ENCODE data around the gene PHC1.
"Not testable (repeated sequence)": the region's sequence is repeated elsewhere in the genome, so short reads cannot be mapped to it uniquely, and the experiment has no call there.

The PHC1 gene

DNA sequence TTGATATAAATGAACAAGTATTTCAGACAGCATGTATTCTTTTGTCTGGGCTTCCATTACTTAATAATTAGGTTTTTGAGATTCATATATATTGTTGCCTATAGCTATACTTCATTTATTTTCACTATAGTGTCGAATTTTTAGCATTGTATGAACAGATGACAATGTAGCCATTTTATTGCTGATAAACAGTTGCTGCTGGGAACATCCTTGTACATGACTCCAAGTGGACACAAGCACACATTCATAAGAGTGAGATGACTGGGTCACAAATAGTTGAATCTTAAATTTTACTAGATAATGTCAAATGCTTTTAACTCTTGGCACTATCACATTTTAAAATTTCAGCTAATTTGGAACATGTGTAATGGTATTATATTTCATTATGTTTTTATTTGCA is 19.3 kb upstream of the PHC1 start:
- H2BK15ac ChIP-seq (ENCODE audit: low read depth, poor library complexity, severe bottlenecking): no peak overlapping the region
- no peak overlapping the region for H2AK5ac ChIP-seq (ENCODE audit: low read length, severe bottlenecking)
- H3K9me3 ChIP-seq (ENCODE audit: control insufficient read depth, low read length): no peaks in the 10 kb centered on the region
- no peaks in the 10 kb centered on the region for H3K79me1 ChIP-seq (replicated peaks; ENCODE audit: low read length, poor library complexity, severe bottlenecking)
- no peak overlapping the region for H3K27ac ChIP-seq (ENCODE audit: low read length, poor library complexity, severe bottlenecking)
- no peak overlapping the region for H2AFZ ChIP-seq (ENCODE audit: low read depth, low read length)
- no peak overlapping the region for H2BK120ac ChIP-seq (ENCODE audit: low read depth, low read length)
- H2BK5ac ChIP-seq (ENCODE audit: low read depth, low read length, poor library complexity, severe bottlenecking): no peak overlapping the region
- no peak overlapping the region for H3K4me3 ChIP-seq (ENCODE audit: insufficient read depth in 1 of 2, low read depth in 1 of 2, low read length in 2 of 2)
- DNase-seq: no peak
- H3K9ac ChIP-seq (ENCODE audit: low read length): no peak overlapping the region
- no peak overlapping the region for H4K8ac ChIP-seq (ENCODE audit: low read length)
- H3K4me2 ChIP-seq (ENCODE audit: low read length, poor library complexity, severe bottlenecking): no peak overlapping the region
- no peak overlapping the region for H3K14ac ChIP-seq (ENCODE audit: low read length in 2 of 2)
- WGBS: no CpG with 5 or more reads among the region's 1 CpG
- H3K18ac ChIP-seq (ENCODE audit: low read depth in 1 of 2, low read length in 2 of 2): no peak overlapping the region
- H3K36me3 ChIP-seq (ENCODE audit: control insufficient read depth in 1 of 2, insufficient read depth in 2 of 2, low read depth in 1 of 2, low read length in 2 of 2): no peaks in the 10 kb centered on the region
- no peaks in the 10 kb centered on the region for H3K4me1 ChIP-seq (ENCODE audit: control insufficient read depth, insufficient read depth, low read depth, low read length)
- H2BK12ac ChIP-seq (ENCODE audit: low read length in 2 of 2): no peak overlapping the region
- no peak overlapping the region for H3K4ac ChIP-seq (ENCODE audit: low read depth in 1 of 2, low read length in 2 of 2)
- H3K23ac ChIP-seq (ENCODE audit: low read length in 2 of 2): no peak overlapping the region
- H4K91ac ChIP-seq (ENCODE audit: low read length): no peak overlapping the region
- H3K27me3 ChIP-seq (ENCODE audit: control insufficient read depth in 1 of 2, insufficient read depth in 1 of 2, low read length in 2 of 2): peaks cover 0 to 4% of the 10 kb centered on the region in 2 experiments

DNA sequence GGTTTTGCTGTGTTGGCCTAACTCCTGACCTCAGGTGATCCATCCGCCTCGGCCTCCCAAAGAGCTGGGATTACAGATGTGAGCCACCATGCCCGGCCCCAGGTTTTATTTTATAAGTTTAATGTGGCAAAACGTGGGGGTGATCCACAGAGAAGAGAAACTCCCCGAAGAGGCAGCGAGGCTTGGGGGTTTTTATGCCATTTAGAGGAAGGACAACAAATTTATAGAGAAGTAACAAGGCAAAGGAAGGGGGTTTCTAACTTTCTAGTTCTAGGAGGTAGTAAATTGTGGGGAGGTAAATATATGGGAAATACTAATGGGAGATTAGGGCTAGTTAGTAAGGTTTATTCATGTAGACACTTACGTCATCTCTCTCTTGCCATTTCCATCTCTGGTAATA is 17.2 kb upstream of the PHC1 start:
- H3K79me1 ChIP-seq (replicated peaks; ENCODE audit: low read length, poor library complexity, severe bottlenecking): no peaks in the 10 kb centered on the region

DNA sequence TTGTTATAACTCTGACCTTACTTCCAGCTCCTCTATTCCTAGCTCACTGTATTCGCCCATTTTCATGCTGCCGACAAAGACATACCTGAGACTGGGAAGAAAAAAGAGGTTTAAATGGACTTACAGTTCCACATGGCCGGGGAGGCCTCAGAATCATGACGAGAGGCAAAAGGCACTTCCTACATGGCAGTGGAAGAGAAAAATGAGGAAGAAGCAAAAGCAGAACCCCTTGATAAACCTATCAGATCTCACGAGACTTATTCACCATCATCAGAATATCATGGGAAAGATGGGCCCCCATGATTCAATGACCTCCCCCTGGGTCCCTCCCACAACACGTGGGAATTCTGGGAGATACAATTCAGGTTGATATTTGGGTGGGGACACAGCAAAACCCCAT is 14.5 kb upstream of the PHC1 start:
- Histone ChIP-seq H3K4me1 (ENCODE audit: control insufficient read depth, insufficient read depth, low read depth, low read length) (no peaks in the 10 kb centered on the region), H4K91ac (ENCODE audit: low read length) (no peak overlapping the region)
- WGBS: 88% methylated on average over 3 of the region's 6 CpGs

More for the DNA sequence above, 17.2 kb upstream of the PHC1 start:
- Histone ChIP-seq H2BK12ac (ENCODE audit: low read length in 2 of 2) (no peak overlapping the region), H4K8ac (ENCODE audit: low read length) (no peak overlapping the region), H3K27ac (ENCODE audit: low read length, poor library complexity, severe bottlenecking) (no peak overlapping the region), H3K36me3 (ENCODE audit: control insufficient read depth in 1 of 2, insufficient read depth in 2 of 2, low read depth in 1 of 2, low read length in 2 of 2) (no peaks in the 10 kb centered on the region), H3K14ac (ENCODE audit: low read length in 2 of 2) (no peak overlapping the region), H3K9ac (ENCODE audit: low read length) (no peak overlapping the region), H4K91ac (ENCODE audit: low read length) (no peak overlapping the region), H3K18ac (ENCODE audit: low read depth in 1 of 2, low read length in 2 of 2) (no peak overlapping the region), H3K4me1 (ENCODE audit: control insufficient read depth, insufficient read depth, low read depth, low read length) (no peaks in the 10 kb centered on the region), H2BK15ac (ENCODE audit: low read depth, poor library complexity, severe bottlenecking) (no peak overlapping the region), H3K9me3 (ENCODE audit: control insufficient read depth, low read length) (no peaks in the 10 kb centered on the region), H2AK5ac (ENCODE audit: low read length, severe bottlenecking) (no peak overlapping the region), H2BK120ac (ENCODE audit: low read depth, low read length) (no peak overlapping the region), H2BK5ac (ENCODE audit: low read depth, low read length, poor library complexity, severe bottlenecking) (no peak overlapping the region), H3K23ac (ENCODE audit: low read length in 2 of 2) (no peak overlapping the region), H3K4me3 (ENCODE audit: insufficient read depth in 1 of 2, low read depth in 1 of 2, low read length in 2 of 2) (no peak overlapping the region), H3K4ac (ENCODE audit: low read depth in 1 of 2, low read length in 2 of 2) (no peak overlapping the region), H3K4me2 (ENCODE audit: low read length, poor library complexity, severe bottlenecking) (no peak overlapping the region), H2AFZ (ENCODE audit: low read depth, low read length) (no peak overlapping the region), H3K27me3 (ENCODE audit: control insufficient read depth in 1 of 2, insufficient read depth in 1 of 2, low read length in 2 of 2) (peaks cover 0 to 4% of the 10 kb centered on the region in 2 experiments)
- DNase-seq: no peak
- WGBS: 91% methylated on average over 7 of the region's 7 CpGs

DNA sequence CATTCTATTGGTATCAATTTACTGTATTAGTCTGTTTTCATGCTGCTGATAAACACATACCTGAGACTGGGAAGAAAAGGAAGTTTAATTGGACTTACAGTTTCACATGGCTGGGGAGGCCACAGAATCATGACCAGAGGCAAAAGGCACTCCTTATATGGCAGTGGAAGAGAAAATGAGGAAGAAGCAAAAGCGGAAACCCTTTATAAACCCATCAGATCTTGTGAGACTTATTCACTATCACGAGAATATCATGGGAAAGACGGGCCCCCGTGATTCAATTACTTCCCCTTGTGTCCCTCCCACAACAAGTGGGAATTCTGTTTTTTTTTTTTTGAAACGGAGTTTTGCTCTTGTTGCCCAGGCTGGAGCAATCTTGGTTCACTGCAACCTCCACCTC is 11.6 kb upstream of the PHC1 start:
- H2BK15ac ChIP-seq (ENCODE audit: low read depth, poor library complexity, severe bottlenecking); H3K9ac ChIP-seq (ENCODE audit: low read length); H3K36me3 ChIP-seq (ENCODE audit: control insufficient read depth in 1 of 2, insufficient read depth in 2 of 2, low read depth in 1 of 2, low read length in 2 of 2); H2BK5ac ChIP-seq (ENCODE audit: low read depth, low read length, poor library complexity, severe bottlenecking); H3K18ac ChIP-seq (ENCODE audit: low read depth in 1 of 2, low read length in 2 of 2); H3K27ac ChIP-seq (ENCODE audit: low read length, poor library complexity, severe bottlenecking); H3K27me3 ChIP-seq (ENCODE audit: control insufficient read depth in 1 of 2, insufficient read depth in 1 of 2, low read length in 2 of 2); H3K4me3 ChIP-seq (ENCODE audit: insufficient read depth in 1 of 2, low read depth in 1 of 2, low read length in 2 of 2); H3K4me2 ChIP-seq (ENCODE audit: low read length, poor library complexity, severe bottlenecking); H3K4ac ChIP-seq (ENCODE audit: low read depth in 1 of 2, low read length in 2 of 2); H2AFZ ChIP-seq (ENCODE audit: low read depth, low read length); H4K91ac ChIP-seq (ENCODE audit: low read length); H3K4me1 ChIP-seq (ENCODE audit: control insufficient read depth, insufficient read depth, low read depth, low read length); H3K14ac ChIP-seq (ENCODE audit: low read length in 2 of 2); H3K9me3 ChIP-seq (ENCODE audit: control insufficient read depth, low read length); H2BK120ac ChIP-seq (ENCODE audit: low read depth, low read length); H2AK5ac ChIP-seq (ENCODE audit: low read length, severe bottlenecking); DNase-seq; H2BK12ac ChIP-seq (ENCODE audit: low read length in 2 of 2); H3K79me1 ChIP-seq (replicated peaks; ENCODE audit: low read length, poor library complexity, severe bottlenecking); H3K23ac ChIP-seq (ENCODE audit: low read length in 2 of 2); H4K8ac ChIP-seq (ENCODE audit: low read length): not testable (repeated sequence)
- 91% methylated on average over 5 of the region's 5 CpGs for WGBS

More for the DNA sequence above, 14.5 kb upstream of the PHC1 start:
- Histone ChIP-seq H3K79me1 (replicated peaks; ENCODE audit: low read length, poor library complexity, severe bottlenecking) (no peaks in the 10 kb centered on the region), H3K4ac (ENCODE audit: low read depth in 1 of 2, low read length in 2 of 2) (no peak overlapping the region), H2AK5ac (ENCODE audit: low read length, severe bottlenecking) (no peak overlapping the region), H2BK15ac (ENCODE audit: low read depth, poor library complexity, severe bottlenecking) (no peak overlapping the region), H2BK5ac (ENCODE audit: low read depth, low read length, poor library complexity, severe bottlenecking) (no peak overlapping the region), H3K23ac (ENCODE audit: low read length in 2 of 2) (no peak overlapping the region), H3K4me2 (ENCODE audit: low read length, poor library complexity, severe bottlenecking) (no peak overlapping the region), H3K9me3 (ENCODE audit: control insufficient read depth, low read length) (no peaks in the 10 kb centered on the region), H3K27ac (ENCODE audit: low read length, poor library complexity, severe bottlenecking) (no peak overlapping the region), H2BK120ac (ENCODE audit: low read depth, low read length) (no peak overlapping the region), H3K14ac (ENCODE audit: low read length in 2 of 2) (no peak overlapping the region), H4K8ac (ENCODE audit: low read length) (no peak overlapping the region), H2BK12ac (ENCODE audit: low read length in 2 of 2) (no peak overlapping the region), H3K18ac (ENCODE audit: low read depth in 1 of 2, low read length in 2 of 2) (no peak overlapping the region), H3K27me3 (ENCODE audit: control insufficient read depth in 1 of 2, insufficient read depth in 1 of 2, low read length in 2 of 2) (peaks cover 0 to 4% of the 10 kb centered on the region in 2 experiments), H3K4me3 (ENCODE audit: insufficient read depth in 1 of 2, low read depth in 1 of 2, low read length in 2 of 2) (no peak overlapping the region), H2AFZ (ENCODE audit: low read depth, low read length) (no peak overlapping the region), H3K9ac (ENCODE audit: low read length) (no peak overlapping the region), H3K36me3 (ENCODE audit: control insufficient read depth in 1 of 2, insufficient read depth in 2 of 2, low read depth in 1 of 2, low read length in 2 of 2) (no peaks in the 10 kb centered on the region)
- no peak for DNase-seq
